Urinary bladder (tissue), 4 donors: ENCODE results near the gene RRAGA. TPM values are rescaled to one million over a fixed set of nuclear protein-coding genes. Genes with fewer than 3 reads are reported as not detected.
"Not testable (repeated sequence)": the region's sequence is repeated elsewhere in the genome, so short reads cannot be mapped to it uniquely, and the experiment has no call there.

Experiments
- DNase-seq: peaks from one replicate; pipeline ENCODE4 v3.0.0-alpha.2; 2015; ENCODE audit errors: extremely low spot score
- H3K27ac ChIP-seq: one replicate; pipeline ENCODE4 v1.5.1; 2013; ENCODE audit warnings: low read depth, mild to moderate bottlenecking, moderate library complexity
- H3K36me3 ChIP-seq: one replicate; pipeline ENCODE4 v1.6.1; 2013; ENCODE audit warnings: mild to moderate bottlenecking, moderate library complexity; ENCODE audit not compliant: insufficient read depth
- H3K4me1 ChIP-seq: one replicate; pipeline ENCODE4 v1.6.1; 2013; ENCODE audit warnings: mild to moderate bottlenecking, moderate library complexity; ENCODE audit not compliant: insufficient read depth
- H3K4me3 ChIP-seq: one replicate; pipeline ENCODE4 v1.5.1; 2013; ENCODE audit warnings: low read depth, low read length
- WGBS: extraction: QIAGEN DNeasy Blood & Tissue Kit; methylation state at CpG from one replicate; pipeline ENCODE4 v1.1.7; 2013; 5-methylcytosine and 5-hydroxymethylcytosine counted together
- polyA plus RNA-seq: library from polyadenylated mRNA; stranded (reverse); fragments of 200-250 nt; gene quantifications from one replicate; pipeline ENCODE4 v1.2.3, GENCODE V29; 2013
- total RNA-seq: library from RNA; depleted of rRNA; stranded (reverse); fragments of >200 nt; gene quantifications from one replicate; pipeline ENCODE4 v1.2.3, GENCODE V29; 2014
- donor health status: healthy with polysubstance abuse.
- donor health status: healthy.

RRAGA gene
- total RNA-seq (48.5 TPM), polyA plus RNA-seq (137 TPM)

DNA sequence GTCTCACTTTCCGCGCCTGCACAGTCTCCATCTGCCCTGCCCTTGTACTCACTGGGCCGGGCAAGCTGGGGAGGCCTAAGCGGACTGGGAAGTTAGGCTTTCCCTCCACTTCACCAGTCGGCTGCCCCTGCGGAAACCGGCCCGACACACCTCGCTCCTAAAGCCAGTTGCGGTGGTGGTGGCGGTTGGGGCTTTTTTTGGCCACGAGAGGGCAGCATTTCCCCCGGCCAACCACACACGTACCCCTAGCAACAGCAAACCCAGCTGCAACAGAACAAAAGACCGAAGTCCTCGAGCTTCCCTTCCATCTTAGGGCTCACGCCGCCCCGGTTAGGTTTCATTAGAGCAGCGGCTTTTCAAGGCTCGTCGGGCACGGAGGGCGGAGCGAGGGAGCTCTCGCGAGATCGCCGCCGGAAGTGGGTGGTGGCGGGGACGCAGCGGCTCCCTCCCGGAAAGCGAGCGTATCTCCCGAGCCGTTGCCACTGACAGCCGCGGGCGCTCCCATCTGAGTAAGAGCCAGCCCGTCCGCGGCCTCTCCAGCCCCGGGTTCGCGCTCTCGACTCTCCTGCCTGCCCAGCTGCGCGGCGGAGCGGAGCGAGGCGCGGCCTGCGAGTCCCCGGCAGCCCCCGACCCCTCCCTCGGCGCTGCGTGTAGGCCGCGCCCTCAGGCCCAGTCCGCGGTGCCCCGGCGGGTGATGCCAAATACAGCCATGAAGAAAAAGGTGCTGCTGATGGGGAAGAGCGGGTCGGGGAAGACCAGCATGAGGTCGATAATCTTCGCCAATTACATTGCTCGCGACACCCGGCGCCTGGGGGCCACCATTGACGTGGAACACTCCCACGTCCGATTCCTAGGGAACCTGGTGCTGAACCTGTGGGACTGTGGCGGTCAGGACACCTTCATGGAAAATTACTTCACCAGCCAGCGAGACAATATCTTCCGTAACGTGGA, at the start of gene RRAGA:
TSS of gene RRAGA (plus strand) at position 462 of the 951 bp plus-strand sequence. CDS start at position 695, 233 bp downstream.
- WGBS = under 1% methylated on average over 82 of the region's 82 CpGs
- peak within 1 kb of the TSS; percentile 77 for H3K4me3 ChIP-seq
- H3K36me3 ChIP-seq = peaks cover 1% of the 10 kb centered on the region
- DNase-seq = peak; percentile 94
- H3K4me1 ChIP-seq = peaks cover 2% of the 10 kb centered on the region
- H3K27ac ChIP-seq = peak within 1 kb of the TSS; percentile 95

GRCh38 chr9:19000133-19000532, 49.1 kb upstream of the RRAGA start:
- Histone ChIP-seq H3K36me3 (no peaks in the 10 kb centered on the region), H3K4me3 (no peak overlapping the region), H3K27ac (no peak overlapping the region), H3K4me1 (no peaks in the 10 kb centered on the region)
- 94% methylated on average over 16 of the region's 16 CpGs for WGBS
- no peak for DNase-seq

DNA sequence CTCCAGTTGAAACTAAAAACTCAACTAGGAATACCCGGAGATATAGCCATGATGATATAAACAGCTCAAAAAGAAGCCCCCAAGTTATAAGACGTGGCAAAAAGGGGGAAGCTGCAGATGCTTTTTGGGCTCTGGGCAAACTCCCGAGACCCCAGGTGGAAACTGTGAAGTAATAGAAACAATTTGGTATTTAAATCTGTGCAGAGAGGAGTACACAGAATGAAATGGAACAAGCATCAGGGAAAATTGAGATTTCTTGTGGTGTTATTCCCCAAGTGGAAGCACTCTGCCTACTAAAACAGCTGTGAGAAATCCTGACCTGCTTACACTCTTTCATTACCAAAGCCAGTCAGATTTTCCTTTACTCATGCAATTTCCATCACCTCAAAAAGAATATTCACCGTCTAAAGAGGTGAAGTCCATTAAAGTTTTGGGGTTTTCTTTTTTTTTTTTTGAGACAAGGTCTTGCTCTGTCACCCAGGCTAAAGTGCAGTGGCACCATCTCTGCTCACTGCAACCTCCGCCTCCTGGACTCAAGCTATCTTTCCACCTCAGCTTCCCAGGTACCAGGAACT, 39.7 kb upstream of the RRAGA start:
- Histone ChIP-seq H3K4me1 (no peaks in the 10 kb centered on the region), H3K36me3 (no peaks in the 10 kb centered on the region), H3K4me3 (no peak overlapping the region), H3K27ac (no peak overlapping the region)
- DNase-seq = no peak
- WGBS = 78% methylated on average over 5 of the region's 5 CpGs

DNA sequence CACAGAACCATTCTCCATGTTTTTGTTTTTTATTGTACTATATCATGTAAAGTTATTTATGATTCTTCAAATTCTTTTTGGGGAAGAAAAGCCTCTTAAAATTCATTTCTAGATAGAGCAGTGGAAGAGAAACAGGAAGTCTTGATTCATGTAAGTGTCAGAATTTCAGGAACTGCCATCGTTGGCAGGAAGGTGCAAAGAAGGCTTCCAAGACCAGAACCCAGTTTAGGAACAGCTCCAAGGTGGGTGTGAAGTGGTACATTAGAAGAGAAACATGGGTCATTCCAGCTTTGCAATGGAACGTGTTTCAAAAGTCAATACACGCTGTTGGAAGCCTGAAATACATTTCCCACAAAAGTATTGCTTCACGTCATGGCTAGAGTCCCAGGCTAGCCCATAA, 31.0 kb upstream of the RRAGA start:
- Histone ChIP-seq H3K4me3 (no peak overlapping the region), H3K4me1 (no peaks in the 10 kb centered on the region), H3K27ac (no peak overlapping the region), H3K36me3 (no peaks in the 10 kb centered on the region)
- no peak for DNase-seq
- 64% methylated on average over 4 of the region's 4 CpGs for WGBS

DNA sequence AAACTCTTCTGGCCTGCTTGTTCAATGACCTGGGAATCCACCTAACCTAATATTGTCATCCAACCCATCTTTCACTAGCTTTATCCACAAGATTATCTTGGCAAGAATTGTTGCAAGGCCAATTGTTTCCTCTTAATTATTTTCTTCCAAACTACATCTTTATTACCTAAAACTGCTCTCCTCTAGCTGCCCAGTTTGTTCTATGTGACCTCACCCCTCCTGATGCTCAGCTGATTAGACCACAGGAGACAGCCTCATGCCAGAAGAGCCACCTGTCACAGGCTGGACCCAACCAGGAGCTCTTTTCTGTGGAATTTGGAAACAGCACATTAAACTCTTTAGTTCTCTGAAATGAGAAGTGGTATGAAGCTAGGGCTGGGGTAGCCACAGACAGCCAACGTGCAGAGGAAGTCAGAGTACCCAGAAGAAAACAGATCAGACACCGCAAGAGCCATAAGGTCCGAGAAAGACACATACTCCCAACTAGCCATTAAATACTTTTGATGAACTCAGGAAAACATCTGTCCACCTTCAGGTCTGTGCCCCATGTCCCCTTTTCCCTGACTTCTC, 28.3 kb upstream of the RRAGA start:
- Histone ChIP-seq H3K27ac (no peak overlapping the region), H3K36me3 (no peaks in the 10 kb centered on the region), H3K4me3 (no peak overlapping the region), H3K4me1 (no peaks in the 10 kb centered on the region)
- no peak for DNase-seq
- 87% methylated on average over 3 of the region's 3 CpGs for WGBS

- not testable (repeated sequence) for H3K4me3 ChIP-seq, DNase-seq, H3K36me3 ChIP-seq, H3K4me1 ChIP-seq, H3K27ac ChIP-seq
- 93% methylated on average over 2 of the region's 2 CpGs for WGBS
Observed at GRCh38 chr9:19021649-19022048, 27.6 kb upstream of the RRAGA start.

DNA sequence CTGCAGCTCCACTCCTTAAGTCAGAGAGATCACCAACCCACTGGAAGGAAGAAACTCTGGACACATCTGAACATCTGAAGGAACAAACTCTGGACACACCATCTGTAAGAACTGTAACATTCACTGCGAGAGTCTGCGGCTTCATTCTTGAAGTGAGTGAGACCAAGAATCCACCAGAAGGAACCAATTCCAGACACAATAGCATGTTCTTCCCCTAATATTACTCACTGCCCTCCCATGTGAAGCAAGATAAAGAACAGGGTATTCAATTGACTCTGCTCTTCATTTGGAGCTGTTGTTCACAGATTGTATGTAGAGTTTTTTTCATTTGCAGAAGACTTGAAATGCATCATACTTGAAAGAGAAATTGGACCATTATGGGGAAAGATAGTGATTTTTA, 27.0 kb upstream of the RRAGA start:
- DNase-seq = no peak
- no peaks in the 10 kb centered on the region for H3K4me1 ChIP-seq

GRCh38 chr9:19023078-19023477, 26.1 kb upstream of the RRAGA start:
- H3K4me3 ChIP-seq = no peak overlapping the region
- DNase-seq = no peak
- no peaks in the 10 kb centered on the region for H3K4me1 ChIP-seq
- H3K27ac ChIP-seq = no peak overlapping the region
- no peaks in the 10 kb centered on the region for H3K36me3 ChIP-seq
- 53% methylated on average over 5 of the region's 5 CpGs for WGBS

More for the DNA sequence above, 27.0 kb upstream of the RRAGA start:
- no peak overlapping the region for H3K27ac ChIP-seq
- no peak overlapping the region for H3K4me3 ChIP-seq
- no peaks in the 10 kb centered on the region for H3K36me3 ChIP-seq
- WGBS = 98% methylated on average over 2 of the region's 2 CpGs

- no peaks in the 10 kb centered on the region for H3K4me1 ChIP-seq
- DNase-seq = no peak
- no peaks in the 10 kb centered on the region for H3K36me3 ChIP-seq
- 90% methylated on average over 6 of the region's 6 CpGs for WGBS
- no peak overlapping the region for H3K27ac ChIP-seq
- H3K4me3 ChIP-seq = no peak overlapping the region
Observed at GRCh38 chr9:19026375-19026774, 22.9 kb upstream of the RRAGA start.

GRCh38 chr9:19027825-19028224, 21.4 kb upstream of the RRAGA start:
- Histone ChIP-seq H3K4me3 (no peak overlapping the region), H3K27ac (no peak overlapping the region), H3K4me1 (no peaks in the 10 kb centered on the region), H3K36me3 (no peaks in the 10 kb centered on the region)
- 94% methylated on average over 22 of the region's 22 CpGs for WGBS
- no peak for DNase-seq

GRCh38 chr9:19028835-19029451, 20.3 kb upstream of the RRAGA start:
- DNase-seq = peak; percentile 23
- H3K36me3 ChIP-seq = no peaks in the 10 kb centered on the region
- H3K4me3 ChIP-seq = no peak overlapping the region
- WGBS = 25% methylated on average over 8 of the region's 8 CpGs
- no peak overlapping the region for H3K27ac ChIP-seq
- H3K4me1 ChIP-seq = no peaks in the 10 kb centered on the region

- DNase-seq = no peak
- Histone ChIP-seq H3K4me1 (no peaks in the 10 kb centered on the region), H3K27ac (no peak overlapping the region), H3K4me3 (no peak overlapping the region), H3K36me3 (no peaks in the 10 kb centered on the region)
- WGBS = 93% methylated on average over 1 of the region's 1 CpG
Observed at GRCh38 chr9:19030899-19031298, 18.3 kb upstream of the RRAGA start.

- 62% methylated on average over 14 of the region's 14 CpGs for WGBS
- no peak for DNase-seq
Observed at GRCh38 chr9:19032406-19032805, 16.8 kb upstream of the RRAGA start.

More at GRCh38 chr9:19032406-19032805, 16.8 kb upstream of the RRAGA start:
- Histone ChIP-seq H3K27ac (no peak overlapping the region), H3K4me1 (no peaks in the 10 kb centered on the region), H3K36me3 (no peaks in the 10 kb centered on the region), H3K4me3 (no peak overlapping the region)
